Fibroblast of mammary gland (primary cell): ENCODE measurements around the gene ADAMTS14.

Source experiments
- DNase-seq: peaks from one replicate; pipeline ENCODE4 v3.0.0-alpha.2; 2010; ENCODE audit warnings: low read depth
- H3K4me3 ChIP-seq: 2 replicates; pipeline ENCODE4 v1.5.1; 2011; ENCODE audit warnings: low read depth, mild to moderate bottlenecking, low read length, moderate library complexity; ENCODE audit not compliant: control insufficient read depth
- TF ChIP-seq, protein P1 (sequence below): conservative IDR thresholded peaks from 2 replicates; pipeline ENCODE4 v1.5.1; 2011; ENCODE audit warnings: low read depth, low read length, inconsistent platforms; ENCODE audit not compliant: control insufficient read depth, insufficient read depth

ADAMTS14 gene

DNA sequence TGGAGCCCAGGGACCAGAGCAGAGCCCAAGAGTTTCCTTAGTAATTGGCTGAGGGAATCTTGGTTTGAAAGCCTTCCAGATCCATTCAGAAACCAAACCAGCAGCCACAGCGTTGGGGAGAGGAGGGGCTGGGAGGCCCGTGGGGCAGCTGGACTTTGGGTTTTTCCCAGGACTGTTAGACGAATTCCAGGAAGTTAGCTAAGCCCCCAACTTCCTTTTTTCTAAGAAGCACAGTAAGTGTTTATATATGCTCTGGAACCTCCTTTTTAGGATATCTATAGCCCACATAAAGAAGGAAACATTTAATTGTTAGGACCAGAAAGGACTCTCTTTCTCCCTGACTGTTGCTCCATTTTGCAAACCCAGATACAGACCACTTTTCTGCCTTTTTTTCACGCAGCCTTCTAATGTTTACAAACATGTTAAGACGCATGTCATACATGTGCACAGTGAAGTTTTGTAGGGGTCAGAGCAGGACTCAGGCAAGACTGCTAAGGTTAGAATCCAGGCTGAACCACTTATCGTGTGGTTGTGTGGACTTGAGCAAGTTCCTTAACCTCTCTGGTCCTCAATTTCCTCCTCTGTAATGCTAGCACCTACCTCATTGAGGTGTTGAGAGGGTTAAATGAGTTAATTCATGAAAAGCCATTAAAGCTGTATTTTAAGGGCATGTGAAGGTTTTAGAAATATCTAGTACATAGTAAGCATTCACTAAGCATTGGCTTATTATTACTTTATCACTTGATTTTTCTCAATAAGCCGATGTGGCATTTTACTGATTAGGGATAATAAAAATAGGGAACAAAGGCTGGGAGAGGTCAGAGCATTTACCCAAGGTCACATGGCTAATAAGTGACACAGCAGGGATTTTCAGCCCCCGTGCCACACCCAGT is 70.5 kb downstream of the ADAMTS14 start:
- no peak overlapping the region for H3K4me3 ChIP-seq
- TF ChIP-seq, protein P1, sequence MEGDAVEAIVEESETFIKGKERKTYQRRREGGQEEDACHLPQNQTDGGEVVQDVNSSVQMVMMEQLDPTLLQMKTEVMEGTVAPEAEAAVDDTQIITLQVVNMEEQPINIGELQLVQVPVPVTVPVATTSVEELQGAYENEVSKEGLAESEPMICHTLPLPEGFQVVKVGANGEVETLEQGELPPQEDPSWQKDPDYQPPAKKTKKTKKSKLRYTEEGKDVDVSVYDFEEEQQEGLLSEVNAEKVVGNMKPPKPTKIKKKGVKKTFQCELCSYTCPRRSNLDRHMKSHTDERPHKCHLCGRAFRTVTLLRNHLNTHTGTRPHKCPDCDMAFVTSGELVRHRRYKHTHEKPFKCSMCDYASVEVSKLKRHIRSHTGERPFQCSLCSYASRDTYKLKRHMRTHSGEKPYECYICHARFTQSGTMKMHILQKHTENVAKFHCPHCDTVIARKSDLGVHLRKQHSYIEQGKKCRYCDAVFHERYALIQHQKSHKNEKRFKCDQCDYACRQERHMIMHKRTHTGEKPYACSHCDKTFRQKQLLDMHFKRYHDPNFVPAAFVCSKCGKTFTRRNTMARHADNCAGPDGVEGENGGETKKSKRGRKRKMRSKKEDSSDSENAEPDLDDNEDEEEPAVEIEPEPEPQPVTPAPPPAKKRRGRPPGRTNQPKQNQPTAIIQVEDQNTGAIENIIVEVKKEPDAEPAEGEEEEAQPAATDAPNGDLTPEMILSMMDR, result no peak
- DNase-seq, result peak; percentile 51

- DNase-seq, result no peak
- TF ChIP-seq, protein P1, result no peak
- H3K4me3 ChIP-seq, result no peak overlapping the region
Observed at GRCh38 chr10:70743430-70743788, 71.1 kb downstream of the ADAMTS14 start.

DNA sequence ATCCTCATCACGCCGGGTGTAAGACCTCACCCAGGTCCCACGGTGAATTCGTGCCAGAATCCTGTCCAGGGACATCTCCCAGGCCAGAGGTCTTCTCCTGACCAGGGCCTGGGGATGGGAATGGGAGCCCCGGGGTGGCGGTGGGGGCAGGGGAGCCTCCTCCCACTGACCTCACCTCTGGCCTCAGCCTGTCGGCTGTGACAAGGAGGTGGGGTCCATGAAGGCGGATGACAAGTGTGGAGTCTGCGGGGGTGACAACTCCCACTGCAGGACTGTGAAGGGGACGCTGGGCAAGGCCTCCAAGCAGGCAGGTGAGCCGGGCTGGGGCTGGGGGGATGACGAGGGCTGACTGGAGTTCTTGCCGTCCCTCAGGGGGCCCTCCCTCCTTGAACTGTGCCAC is 71.6 kb downstream of the ADAMTS14 start:
- TF ChIP-seq, protein P1, result no peak
- DNase-seq, result no peak
- H3K4me3 ChIP-seq, result no peak overlapping the region

DNA sequence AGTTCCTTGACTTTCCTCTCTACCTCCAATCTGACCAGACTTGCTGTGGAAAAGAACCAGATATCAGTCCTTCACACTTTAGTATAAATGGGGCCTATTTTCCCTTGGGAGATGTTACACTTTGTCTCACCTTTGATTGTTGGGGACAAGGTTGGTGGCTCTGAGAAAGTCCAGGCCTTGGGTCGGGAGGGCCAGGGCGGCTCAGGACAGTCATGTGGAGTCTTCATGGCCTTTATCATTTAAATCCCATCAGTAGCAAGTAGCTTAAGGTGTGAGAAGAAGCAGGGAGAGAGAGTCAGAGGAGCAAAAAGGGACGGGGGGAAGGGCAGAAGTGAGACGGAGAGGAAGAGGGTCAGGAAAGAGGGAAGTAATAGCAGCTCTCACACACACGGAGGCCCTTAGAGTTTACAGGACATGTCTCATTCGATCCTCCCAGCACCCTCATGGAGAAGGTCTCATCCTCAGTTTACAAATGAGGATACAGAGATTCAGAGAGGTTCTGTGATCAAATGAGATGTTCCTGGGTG is 72.4 kb downstream of the ADAMTS14 start:
- DNase-seq, result no peak
- TF ChIP-seq, protein P1, result no peak
- no peak overlapping the region for H3K4me3 ChIP-seq

- H3K4me3 ChIP-seq, result no peak overlapping the region
- TF ChIP-seq, protein P1, result no peak
- no peak for DNase-seq
Observed at GRCh38 chr10:70745555-70745954, 73.2 kb downstream of the ADAMTS14 start.

GRCh38 chr10:70747192-70747965 is 75.1 kb downstream of the ADAMTS14 start:
- TF ChIP-seq, protein P1, result no peak
- no peak for DNase-seq
- H3K4me3 ChIP-seq, result no peak overlapping the region
